NCI-H2081 treated with DMSO at 0.1 percent for 48 hours (cell line): Measurements from ENCODE around the gene LIMCH1.

Experiments
- DNase-seq: peaks from one replicate; lab custom pipeline; 2025; lab: John Stamatoyannopoulos, UW

LIMCH1 gene

DNA sequence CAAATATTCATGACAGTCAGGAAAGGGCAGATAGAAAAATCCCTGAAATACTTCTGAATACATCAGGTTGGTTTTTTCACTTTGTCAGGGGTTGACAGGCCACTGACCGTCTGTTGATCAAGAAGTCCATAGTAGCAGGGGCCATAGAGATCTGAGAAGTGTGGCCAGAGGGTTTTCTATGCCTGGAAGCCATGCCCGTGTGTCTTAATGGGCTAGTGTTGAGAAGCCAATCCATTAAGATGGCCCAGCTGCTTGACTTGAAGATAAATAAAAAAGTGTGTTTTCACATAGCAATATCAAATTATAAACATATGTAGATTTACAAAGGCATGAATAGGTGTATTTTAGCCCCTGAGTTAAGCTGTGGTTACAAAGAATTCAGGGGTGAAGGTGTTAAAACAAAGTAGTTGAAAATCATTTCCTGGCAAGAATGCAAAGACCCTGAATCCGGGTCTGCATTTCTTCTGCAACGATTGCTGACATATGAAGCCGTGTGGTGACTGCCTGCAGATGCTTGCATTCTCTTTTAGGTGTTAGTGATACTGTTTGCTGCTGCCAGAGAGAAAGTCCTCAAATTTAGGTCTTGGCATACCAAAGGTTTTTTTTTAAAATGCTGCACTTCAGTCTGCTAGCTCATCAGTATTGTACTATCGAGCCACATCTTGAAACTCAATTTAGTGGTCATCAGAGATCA is 9.3 kb upstream of the LIMCH1 start:
- no peak for DNase-seq

DNA sequence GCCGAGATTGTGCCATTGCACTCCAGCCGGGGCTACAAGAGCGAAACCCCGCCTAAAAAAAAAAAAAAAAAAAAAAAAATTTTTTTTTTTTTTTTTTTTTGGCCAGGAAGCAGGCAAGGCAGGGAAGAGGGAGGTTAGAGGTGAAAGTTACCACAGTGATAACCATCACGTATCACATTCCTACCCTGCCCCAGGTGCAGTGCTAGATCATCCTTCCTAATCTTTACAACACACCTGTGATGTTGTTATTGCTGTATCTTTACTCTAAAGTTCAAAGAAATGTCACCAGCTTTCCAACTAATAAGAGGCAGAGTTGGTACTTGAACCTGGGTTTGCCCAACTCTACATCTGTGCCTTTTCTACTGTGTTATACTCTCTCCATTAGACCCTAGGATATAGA is 7.2 kb upstream of the LIMCH1 start:
- DNase-seq = no peak

DNA sequence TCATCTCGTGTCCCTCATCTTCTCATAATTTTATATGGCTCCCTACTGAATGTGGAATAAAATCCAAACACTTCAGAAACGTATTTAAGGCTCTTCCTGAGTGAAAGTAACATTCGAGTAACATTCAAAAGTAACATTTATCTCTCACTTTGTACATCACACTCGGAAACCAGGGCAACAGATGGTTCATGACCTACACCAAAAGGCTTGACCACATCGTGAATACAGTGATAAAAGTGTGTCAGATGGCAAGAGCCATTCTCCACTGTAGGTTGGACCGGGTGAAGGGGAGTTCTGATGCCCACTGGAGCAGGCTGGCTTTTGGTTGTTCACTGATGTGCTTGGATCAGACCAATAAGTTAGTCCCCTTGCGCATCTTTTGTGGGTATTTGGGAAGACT is 5.6 kb upstream of the LIMCH1 start:
- no peak for DNase-seq

DNA sequence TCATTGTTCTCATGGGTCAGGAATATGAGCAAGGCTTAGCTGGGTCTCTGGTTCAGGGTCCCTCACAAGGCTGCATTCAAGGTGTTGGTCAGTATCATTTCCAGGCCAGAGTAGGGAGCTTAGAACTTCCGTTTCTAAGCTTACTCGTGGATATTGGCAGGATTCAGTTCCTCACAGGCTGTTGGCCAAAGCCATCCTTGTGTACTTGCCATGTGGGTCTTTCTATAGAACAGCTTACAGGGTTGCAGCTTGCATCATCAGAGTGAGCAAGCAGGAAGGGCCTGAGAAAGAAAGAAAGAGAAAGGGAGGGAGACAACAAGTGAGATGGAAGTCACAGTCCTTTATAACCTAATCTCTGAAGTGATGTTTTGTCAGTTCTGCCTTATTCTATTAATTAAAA is 5.1 kb upstream of the LIMCH1 start:
- no peak for DNase-seq

DNA sequence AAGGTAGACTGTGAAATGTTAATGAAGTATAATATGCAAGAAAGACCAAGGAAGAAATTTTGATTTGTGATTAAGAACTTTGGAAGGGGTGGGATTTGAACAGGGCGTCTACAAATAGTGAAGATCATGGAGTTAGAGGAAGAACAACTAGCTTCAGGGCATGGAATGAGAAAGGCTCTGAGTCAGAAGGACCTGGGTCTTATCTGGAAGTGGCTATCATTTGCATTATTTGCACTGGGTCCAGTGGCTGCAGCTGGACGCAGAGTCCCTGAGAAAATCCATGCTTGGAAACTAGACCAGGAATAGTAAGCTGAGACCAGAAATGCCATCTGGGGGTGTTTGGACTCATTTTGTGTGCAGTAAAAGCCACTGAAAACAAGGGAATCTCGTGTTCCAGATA is 4.3 kb upstream of the LIMCH1 start:
- DNase-seq = no peak

DNA sequence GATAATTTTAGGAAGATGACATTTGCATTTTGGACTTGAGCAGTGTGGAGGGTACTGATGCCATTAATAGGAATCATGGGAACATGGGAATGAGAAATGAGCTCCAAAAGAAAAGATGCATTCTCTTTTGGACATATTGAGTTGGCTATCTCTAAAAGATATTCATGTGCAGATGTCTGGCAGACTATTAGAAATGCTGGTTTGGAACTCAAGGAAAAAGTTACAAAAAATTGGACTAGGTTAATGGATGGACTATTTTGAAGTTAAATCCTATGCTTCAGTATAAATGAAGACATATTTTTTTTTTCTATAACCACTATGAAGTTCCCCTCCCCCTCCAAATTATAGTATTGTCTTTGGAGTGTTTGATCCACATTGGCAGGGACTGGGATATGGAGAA is 3.6 kb upstream of the LIMCH1 start:
- DNase-seq = no peak

DNA sequence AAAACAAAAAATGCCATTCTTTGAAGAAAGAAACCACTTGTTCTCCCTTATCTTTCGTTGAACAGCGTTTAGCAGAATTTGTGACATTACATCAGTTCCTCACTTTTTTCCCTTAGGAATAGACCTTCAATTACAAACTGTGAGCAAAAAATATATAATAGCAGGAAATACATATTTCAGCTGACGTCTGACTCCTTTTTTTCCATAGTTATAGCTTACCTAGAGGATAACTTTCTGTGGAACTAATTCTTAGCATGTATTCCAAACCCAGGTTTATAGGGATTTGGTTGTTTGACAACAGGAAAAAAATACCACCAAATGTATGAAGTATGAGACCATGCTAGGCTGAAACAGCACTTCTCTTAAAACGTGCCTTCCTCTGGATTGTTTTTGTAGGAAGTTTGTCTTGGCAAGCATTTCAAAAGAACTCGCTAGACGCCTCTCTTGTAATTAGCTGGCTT is 2.0 kb upstream of the LIMCH1 start:
- DNase-seq = no peak

DNA sequence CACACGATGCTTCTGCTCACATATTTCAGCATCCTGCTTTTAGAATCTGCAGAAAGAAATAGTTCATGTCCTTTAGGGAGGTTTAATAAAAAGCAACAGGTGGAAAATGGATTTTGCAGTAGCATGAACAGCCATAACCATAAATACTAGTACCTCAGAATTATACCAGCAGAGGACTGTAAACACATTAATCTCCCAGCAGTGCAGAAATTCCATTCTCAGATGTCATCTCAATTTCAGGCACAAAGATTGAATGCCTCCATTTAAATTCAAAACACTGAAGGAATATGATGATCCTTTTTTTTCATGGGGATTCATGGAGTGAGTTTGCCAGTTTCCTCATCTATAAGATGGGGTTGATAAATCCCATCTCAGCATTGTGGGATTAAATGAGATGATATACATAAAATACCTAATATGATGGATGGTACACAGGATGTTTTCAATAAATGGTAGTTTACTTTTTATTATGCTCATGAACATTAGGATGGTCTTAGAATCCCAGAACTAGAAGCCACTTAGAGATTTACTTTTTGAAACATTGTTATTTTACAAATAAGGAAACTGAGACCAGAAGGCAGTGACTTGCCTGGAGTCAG is 566 bp upstream of the LIMCH1 start:
- DNase-seq = no peak

DNA sequence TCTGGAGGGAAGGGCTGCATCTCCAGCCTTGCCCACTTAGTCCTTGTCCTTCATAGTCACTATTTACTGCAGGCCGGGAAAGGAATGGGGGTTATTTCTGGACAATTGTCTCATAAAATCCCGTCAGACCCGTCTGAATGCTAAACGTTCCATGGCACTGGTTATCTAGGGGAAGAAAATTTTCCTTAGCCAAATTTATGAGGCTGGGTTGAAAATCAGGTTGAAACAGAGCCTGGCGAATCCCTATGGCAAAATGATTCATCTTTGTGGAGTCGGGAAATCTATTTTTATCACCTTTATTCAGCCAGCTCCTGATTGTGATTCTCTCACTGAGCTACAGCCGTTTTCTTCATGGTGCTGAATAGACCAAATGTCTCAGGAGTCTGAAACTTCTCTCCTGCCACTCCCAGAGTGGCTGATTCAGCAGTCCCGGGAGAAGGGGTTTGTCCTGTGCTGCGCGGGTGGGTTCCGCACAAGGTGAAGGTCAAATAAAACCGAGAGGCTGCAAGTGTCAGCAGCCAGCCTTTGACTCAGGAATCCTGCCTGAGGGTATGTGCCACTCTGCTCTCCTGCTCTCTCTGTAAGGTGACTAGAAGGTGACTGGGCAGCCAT is 1.0 kb downstream of the LIMCH1 start:
- DNase-seq = no peak

DNA sequence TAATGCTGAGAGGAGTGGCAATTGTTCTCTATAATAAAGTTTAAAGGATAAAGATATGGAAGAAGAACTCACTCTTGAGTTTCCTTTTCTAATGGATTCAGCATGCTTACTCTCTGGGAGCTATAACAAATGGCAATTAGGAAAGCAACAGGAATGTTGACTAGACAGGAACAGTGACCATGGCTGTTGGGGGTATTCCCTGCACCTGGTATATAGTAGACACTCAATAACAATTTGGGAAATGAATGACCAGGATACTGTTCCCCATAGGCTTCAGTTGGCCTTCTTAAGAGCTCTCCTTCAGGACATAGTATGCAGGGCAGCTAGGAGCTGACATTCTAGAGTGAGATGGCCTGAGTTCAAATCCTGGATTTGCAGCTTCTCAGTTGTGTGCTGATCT is 1.8 kb downstream of the LIMCH1 start:
- no peak for DNase-seq

DNA sequence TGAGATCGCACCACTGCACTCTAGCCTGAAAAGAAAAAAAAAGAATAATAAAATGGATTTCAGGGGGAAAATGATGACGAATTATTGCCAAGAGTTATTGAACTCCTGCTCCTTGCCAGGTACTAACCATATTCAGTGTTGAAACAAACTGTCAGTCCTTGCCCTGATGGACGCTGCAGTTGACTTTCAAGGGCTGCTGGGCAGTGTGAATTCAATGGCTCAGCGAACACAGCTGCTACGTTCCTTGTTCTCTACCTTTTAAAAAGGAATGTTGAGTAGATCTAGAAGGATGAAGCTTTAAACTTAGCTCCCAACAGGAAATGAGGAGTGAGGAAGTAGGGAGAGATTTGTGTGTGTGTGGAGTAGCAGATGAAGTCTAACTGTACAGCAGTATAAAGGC is 2.7 kb downstream of the LIMCH1 start:
- no peak for DNase-seq

DNA sequence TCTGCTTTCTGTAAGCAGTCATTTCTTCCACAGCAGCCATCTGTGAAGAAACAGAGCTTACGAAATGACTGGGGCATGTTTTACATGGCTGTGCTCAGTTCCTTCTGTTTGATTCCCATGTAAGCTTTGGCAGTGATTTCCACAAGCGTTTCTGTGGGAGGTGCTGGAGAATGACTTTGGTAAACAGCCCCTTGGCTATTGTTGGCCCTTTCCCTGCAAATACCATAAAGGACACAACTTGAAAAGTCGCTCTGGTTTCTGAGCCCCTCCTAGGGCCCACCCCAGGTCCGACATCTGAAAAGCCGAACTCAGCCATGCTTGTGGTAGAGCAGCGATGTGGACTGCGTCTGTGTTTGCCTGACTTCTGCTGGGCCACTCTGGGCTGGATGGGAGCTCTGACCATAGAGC is 3.7 kb downstream of the LIMCH1 start:
- no peak for DNase-seq

DNA sequence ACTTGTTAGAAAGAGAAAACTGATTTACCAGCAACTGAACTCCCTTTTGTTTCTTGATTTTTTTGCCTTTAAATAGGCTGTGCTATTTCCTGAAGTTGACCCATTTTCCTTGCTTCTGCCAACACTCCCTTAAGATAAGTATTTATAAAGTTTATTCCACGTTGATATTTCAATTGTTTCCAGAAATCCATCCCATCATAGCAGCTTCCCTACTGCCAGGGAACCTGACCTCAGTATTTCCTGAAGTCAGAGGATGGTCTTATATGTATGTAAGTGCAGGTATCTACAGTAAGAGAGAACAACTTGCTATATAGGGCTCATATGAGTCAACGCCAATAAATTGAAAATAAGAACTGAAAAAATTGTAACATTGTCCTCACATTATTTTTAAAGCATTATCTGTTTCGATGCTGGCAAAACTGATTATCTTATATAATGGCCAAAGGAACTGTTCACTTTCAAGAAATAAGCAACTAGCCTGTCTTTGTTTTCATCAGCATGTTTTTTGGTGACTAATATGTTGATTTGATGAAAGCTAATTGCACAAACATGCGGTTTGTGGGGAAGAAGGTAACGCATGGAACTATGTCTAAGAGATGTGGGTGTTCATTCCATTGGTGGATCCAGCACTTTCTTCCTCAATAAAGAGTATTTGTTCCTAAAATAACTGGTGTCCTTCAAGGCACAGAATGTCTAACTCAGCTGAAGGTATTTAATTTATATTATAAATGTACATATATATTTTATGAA is 4.7 kb downstream of the LIMCH1 start:
- DNase-seq = no peak

DNA sequence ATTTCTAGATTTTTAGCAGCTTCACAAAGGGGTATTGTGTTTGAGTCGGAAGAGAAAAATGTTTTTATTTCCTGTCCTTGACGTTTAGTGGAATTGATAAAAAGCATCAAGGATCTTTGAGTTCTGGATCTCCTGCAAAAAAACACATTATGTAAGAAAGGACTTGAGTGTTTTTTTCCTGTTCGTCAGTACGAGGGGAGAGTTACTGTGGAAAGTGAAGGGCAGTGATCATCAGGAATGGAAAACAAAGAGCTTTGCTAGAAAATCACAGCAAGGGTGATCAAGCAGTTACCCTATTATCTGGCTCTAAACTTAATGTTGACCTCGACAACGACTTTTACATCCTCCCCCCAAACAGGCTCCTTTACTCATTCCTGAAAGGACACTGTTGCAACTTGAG is 7.3 kb downstream of the LIMCH1 start:
- DNase-seq = no peak

DNA sequence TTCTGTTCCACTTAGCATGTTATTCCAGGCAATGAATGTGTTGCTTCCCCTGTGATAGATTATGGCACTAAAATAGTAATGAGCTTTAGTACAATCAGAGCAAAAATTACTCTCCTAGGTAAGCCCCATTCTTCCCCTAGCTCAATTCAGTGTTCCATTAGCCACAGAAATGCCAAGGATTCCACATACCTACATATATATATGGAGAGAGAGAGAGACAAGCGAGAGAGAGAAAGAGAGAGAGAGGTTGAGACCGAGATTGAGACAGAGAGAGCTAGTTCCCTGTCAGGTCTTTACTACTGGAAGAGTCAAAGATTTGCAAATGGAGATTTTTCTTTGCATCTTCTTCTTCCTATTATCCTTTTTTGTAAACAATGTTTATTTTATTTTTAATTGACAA is 8.7 kb downstream of the LIMCH1 start:
- DNase-seq = no peak

DNA sequence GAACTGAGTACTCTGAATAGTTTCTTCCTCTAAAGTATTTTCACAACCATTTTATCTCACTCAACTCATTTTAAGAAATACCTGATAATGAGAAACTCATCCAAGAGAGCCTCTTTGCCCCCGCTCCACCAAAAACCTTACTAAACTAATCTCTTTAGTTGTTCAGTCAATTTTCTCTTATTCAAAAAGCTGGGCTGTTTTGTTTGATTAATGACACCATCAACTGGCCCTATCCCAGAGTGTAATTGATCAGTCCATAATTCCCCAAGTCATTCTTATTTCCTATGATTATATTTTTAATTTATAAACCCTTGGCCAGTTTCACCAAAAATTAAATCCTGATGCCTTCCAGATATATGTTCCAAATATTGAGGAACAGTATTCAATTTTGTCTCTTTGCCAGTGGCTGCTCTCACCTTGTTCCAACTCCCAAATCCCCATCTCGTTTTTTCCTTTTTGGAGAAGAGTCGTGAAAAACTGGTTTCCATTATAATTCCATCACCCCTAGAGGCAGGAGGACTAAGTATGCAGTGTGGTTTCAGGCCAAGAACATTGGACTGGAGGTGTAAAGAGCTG is 10.4 kb downstream of the LIMCH1 start:
- DNase-seq = no peak

DNA sequence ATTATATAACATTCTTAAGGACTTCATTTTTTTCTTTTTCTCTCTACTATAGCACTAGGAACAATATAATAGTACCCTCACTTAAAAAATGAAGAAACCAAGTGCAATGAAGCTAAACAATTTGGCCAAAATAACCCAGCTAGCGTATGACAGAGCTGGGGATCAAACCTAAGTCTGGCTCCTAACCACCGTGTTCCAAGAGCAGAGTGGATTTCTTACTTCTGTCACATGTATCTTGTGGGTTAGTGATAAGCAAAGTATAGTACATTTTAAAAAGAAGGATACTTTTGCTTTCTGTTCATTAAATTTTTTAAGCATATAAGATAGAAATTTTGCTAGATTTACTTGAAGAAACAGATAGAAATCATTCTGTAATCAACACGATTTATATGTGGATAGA is 11.5 kb downstream of the LIMCH1 start:
- no peak for DNase-seq

DNA sequence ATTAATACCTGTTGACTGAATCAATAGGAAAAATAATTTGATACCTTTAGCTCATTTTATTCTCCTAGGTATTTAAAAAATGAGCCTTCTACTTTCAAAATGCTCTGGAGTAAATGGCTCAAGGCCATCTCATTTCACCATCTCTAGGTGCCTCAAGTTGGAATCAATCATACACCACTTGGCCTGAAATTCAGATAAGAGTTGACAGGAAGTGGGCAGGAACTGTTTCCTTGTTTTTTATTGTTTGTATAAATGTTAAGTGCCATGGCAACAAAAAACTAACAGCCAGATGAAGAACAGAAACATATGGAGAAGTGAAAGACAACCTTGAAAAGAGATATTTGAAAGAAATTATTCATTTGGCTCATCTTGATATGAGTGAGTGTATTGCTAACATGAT is 12.4 kb downstream of the LIMCH1 start:
- no peak for DNase-seq

DNA sequence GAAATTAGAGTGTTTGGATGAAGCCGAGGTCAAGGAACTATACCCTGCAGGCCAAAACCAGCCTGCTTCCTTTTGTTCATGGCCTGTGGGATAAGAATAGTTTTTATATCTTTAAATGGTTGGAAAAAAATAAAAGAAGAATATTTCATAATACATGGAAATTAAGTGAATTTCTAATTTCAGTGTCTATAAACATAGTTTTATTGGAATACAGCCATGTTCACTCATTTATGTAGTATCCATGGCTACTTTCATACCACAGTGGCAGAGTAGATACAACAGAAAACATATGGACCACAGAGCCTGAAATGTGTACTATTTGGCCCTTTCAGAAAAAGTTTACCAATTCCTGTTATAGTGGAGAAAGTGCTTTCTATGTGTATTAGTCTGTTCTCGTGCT is 13.6 kb downstream of the LIMCH1 start:
- DNase-seq = no peak

DNA sequence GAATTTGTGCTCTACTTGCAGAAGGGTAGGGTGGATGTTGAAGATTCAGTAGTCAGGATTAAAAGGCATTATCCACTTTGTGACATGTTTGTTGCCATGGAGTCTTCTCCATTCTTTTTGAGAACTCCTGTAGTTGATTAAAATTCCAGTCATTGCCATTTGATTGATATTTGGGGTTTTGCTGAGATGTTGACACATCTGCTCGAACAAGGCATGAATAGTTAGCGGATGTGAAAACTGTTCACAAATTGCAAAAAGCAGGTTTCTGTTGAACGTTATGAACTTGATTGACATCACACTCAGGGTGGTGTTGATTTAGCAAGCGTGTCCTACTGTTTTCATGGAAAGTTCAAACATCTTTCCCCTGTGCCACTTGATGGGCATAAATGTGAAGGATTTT is 16.9 kb downstream of the LIMCH1 start:
- DNase-seq = no peak

DNA sequence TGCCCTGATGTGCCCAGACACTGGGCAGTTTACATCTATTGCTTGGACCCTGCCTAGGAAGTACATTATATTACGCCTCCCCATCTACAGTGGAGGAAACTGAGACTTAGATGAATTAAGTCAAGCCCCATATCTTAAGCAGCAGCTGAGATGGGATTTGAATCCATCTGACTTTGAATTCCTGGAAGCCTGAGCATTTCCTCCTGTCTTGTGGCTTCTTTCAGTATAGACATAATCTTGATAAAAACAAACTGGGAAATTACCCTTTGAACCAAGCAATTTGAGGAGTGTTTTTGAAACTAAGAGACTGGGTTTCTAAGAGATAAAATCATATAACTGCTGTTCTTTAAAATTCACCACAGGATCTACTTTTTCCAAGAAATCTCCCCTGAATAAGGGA is 18.6 kb downstream of the LIMCH1 start:
- no peak for DNase-seq

DNA sequence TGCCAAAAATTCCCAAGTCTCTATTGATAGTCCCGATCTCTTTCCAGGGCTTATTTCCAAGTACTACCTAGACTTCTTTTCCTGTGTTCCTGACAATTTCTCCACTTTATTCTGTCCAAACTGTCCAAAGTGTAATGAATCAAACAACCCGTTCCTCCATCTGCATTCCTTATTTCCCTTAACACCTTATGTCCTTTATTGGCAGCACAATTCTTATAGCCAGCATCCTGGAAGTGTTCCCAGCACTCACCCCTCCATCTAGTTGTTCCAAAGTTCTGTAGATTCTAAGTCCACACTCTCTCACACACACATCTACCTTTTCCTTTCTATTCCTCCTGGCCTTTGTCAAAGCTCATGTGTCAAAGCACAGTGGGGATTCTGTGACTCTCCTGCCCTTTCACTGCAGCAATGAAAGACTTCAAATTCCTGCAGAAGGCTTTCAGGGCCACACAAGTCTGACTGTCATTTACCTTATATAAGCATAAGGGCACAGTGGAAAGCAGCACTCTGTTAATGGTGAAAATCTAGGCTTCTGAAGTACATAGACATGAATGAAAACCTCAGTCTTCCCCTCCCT is 22.1 kb downstream of the LIMCH1 start:
- DNase-seq = no peak
